DMS114 treated with DMSO at 0.1 percent for 48 hours (cell line): ENCODE results near the gene OCIAD2.
"Not testable (repeated sequence)": the region's sequence is repeated elsewhere in the genome, so short reads cannot be mapped to it uniquely, and the experiment has no call there.

ENCODE experiments used
- DNase-seq: peaks from one replicate; lab custom pipeline; 2025; ENCODE audit not compliant: unreplicated experiment; lab: John Stamatoyannopoulos, UW

The OCIAD2 gene

GRCh38 chr4:48906206-48907173, at the start of gene OCIAD2:
Gene OCIAD2 (minus strand): TSS chr4:48906774. CDS start chr4:48904549, 2,225 bp downstream.
- no peak for DNase-seq

GRCh38 chr4:48954314-48954713, 47.7 kb upstream of the OCIAD2 start:
- no peak for DNase-seq

- DNase-seq: no peak
Observed at GRCh38 chr4:48949518-48950219, 43.1 kb upstream of the OCIAD2 start.

GRCh38 chr4:48949086-48949485, 42.5 kb upstream of the OCIAD2 start:
- DNase-seq: no peak

- DNase-seq: no peak
Observed at GRCh38 chr4:48947731-48948130, 41.2 kb upstream of the OCIAD2 start.

GRCh38 chr4:48945981-48946380, 39.4 kb upstream of the OCIAD2 start:
- DNase-seq: no peak

- DNase-seq: no peak
Observed at GRCh38 chr4:48944756-48945241, 38.2 kb upstream of the OCIAD2 start.

GRCh38 chr4:48944252-48944651, 37.7 kb upstream of the OCIAD2 start:
- DNase-seq: no peak

GRCh38 chr4:48943387-48943786, 36.8 kb upstream of the OCIAD2 start:
- DNase-seq: no peak

GRCh38 chr4:48939785-48940184, 33.2 kb upstream of the OCIAD2 start:
- DNase-seq: no peak

- no peak for DNase-seq
Observed at GRCh38 chr4:48938831-48939230, 32.3 kb upstream of the OCIAD2 start.

GRCh38 chr4:48937033-48937432, 30.5 kb upstream of the OCIAD2 start:
- DNase-seq: no peak

- no peak for DNase-seq
Observed at GRCh38 chr4:48931459-48931858, 24.9 kb upstream of the OCIAD2 start.

- DNase-seq: no peak
Observed at GRCh38 chr4:48930654-48931053, 24.1 kb upstream of the OCIAD2 start.

GRCh38 chr4:48924416-48924815, 17.8 kb upstream of the OCIAD2 start:
- DNase-seq: no peak

GRCh38 chr4:48923065-48923464, 16.5 kb upstream of the OCIAD2 start:
- not testable (repeated sequence) for DNase-seq

GRCh38 chr4:48914311-48914710, 7.7 kb upstream of the OCIAD2 start:
- no peak for DNase-seq

- DNase-seq: no peak
Observed at GRCh38 chr4:48913346-48913745, 6.8 kb upstream of the OCIAD2 start.

GRCh38 chr4:48912349-48912748, 5.8 kb upstream of the OCIAD2 start:
- DNase-seq: no peak

GRCh38 chr4:48910511-48910910, 3.9 kb upstream of the OCIAD2 start:
- DNase-seq: no peak

- no peak for DNase-seq
Observed at GRCh38 chr4:48909697-48910096, 3.1 kb upstream of the OCIAD2 start.

GRCh38 chr4:48908687-48909086, 2.1 kb upstream of the OCIAD2 start:
- DNase-seq: no peak
